GM12878 (cell line): ENCODE measurements around the gene KLRC2. TPM values are rescaled to one million over a fixed set of nuclear protein-coding genes. Genes with fewer than 3 reads are reported as not detected.
A peak's percentile ranks its signal among the peaks of the same experiment; 100 is the strongest.

Experiments
- ATF7 ChIP-seq: fragments of 450-650 bp; IDR thresholded peaks from 2 replicates; pipeline ENCODE4 v1.6.1; 2016; ENCODE audit warnings: low read depth, mild to moderate bottlenecking
- BCL11A ChIP-seq: IDR thresholded peaks from 2 replicates; pipeline ENCODE4 v1.6.1; 2011; ENCODE audit warnings: low read depth, low read length
- CEBPB ChIP-seq, 2 experiments: fragments of 150-350 bp in 1 of 2; IDR thresholded peaks; 2 replicates each; pipeline ENCODE4 v1.6.1; 2012 to 2014; ENCODE audit warnings: low read depth in 2 of 2, low read length in 2 of 2, borderline replicate concordance in 1 of 2, inconsistent platforms in 1 of 2
- DPF2 ChIP-seq: fragments of 450-650 bp; IDR thresholded peaks from 2 replicates; pipeline ENCODE4 v1.6.1; 2017; ENCODE audit warnings: mild to moderate bottlenecking
- EED ChIP-seq: sonication (generic); IDR thresholded peaks from 2 replicates; pipeline ENCODE4 v1.6.1; 2016; ENCODE audit warnings: antibody characterized with exemption, low read depth
- EP300 ChIP-seq, 2 experiments: fragments of 150-350 bp in 1 of 2; IDR thresholded peaks; 2 replicates each; pipeline ENCODE4 v1.6.1; 2011 to 2012; ENCODE audit warnings: low read depth in 2 of 2, low read length in 2 of 2, borderline replicate concordance in 1 of 2, improper control_type of control experiment in 1 of 2, inconsistent platforms in 1 of 2; ENCODE audit not compliant: control insufficient read depth in 1 of 2
- ETV6 ChIP-seq, 2 experiments: fragments of 450-650 bp in 1 of 2; IDR thresholded peaks in 1 of 2; conservative IDR thresholded peaks in 1 of 2; 2 replicates each; pipeline ENCODE4 v1.6.1; 2014; ENCODE audit warnings: antibody characterized with exemption in 1 of 2, borderline replicate concordance in 1 of 2, low read depth in 1 of 2, mild to moderate bottlenecking in 1 of 2, moderate library complexity in 1 of 2
- FOXM1 ChIP-seq: IDR thresholded peaks from 2 replicates; pipeline ENCODE4 v1.6.1; 2012; ENCODE audit warnings: low read depth, mild to moderate bottlenecking, inconsistent platforms, low read length, moderate library complexity
- GABPA ChIP-seq: IDR thresholded peaks from 2 replicates; pipeline ENCODE4 v1.6.1; 2014; ENCODE audit warnings: antibody characterized with exemption, low read depth, mild to moderate bottlenecking, inconsistent platforms
- GATAD2B ChIP-seq: fragments of 450-650 bp; conservative IDR thresholded peaks from 2 replicates; pipeline ENCODE4 v1.6.1; 2017; ENCODE audit warnings: low read depth, mild to moderate bottlenecking, moderate library complexity
- IKZF2 ChIP-seq, 2 experiments: fragments of 450-650 bp; IDR thresholded peaks; 2 replicates each; pipeline ENCODE4 v1.6.1; 2017; ENCODE audit warnings: mild to moderate bottlenecking in 2 of 2, moderate library complexity in 2 of 2
- IRF4 ChIP-seq: IDR thresholded peaks from 2 replicates; pipeline ENCODE4 v1.6.1; 2011; ENCODE audit warnings: low read depth, low read length
- MEF2B ChIP-seq: fragments of 450-650 bp; IDR thresholded peaks from 2 replicates; pipeline ENCODE4 v1.6.1; 2018; ENCODE audit warnings: mild to moderate bottlenecking, moderate library complexity; ENCODE audit not compliant: partially characterized antibody, poor library complexity, severe bottlenecking
- MTA3 ChIP-seq: IDR thresholded peaks from 2 replicates; pipeline ENCODE4 v1.6.1; 2012; ENCODE audit warnings: low read length, inconsistent platforms, borderline replicate concordance
- NBN ChIP-seq: fragments of 450-650 bp; IDR thresholded peaks from 2 replicates; pipeline ENCODE4 v1.6.1; 2016
- NKRF ChIP-seq: fragments of 450-650 bp; conservative IDR thresholded peaks from 2 replicates; pipeline ENCODE4 v1.6.1; 2017; ENCODE audit warnings: mild to moderate bottlenecking, moderate library complexity
- PAX5 ChIP-seq: IDR thresholded peaks from 2 replicates; pipeline ENCODE4 v1.6.1; 2011; ENCODE audit warnings: low read depth, low read length, borderline replicate concordance
- RELB ChIP-seq: fragments of 450-650 bp; IDR thresholded peaks from 2 replicates; pipeline ENCODE4 v1.6.1; 2017; ENCODE audit warnings: low read depth, mild to moderate bottlenecking, moderate library complexity
- SKIL ChIP-seq: fragments of 450-650 bp; IDR thresholded peaks from 2 replicates; pipeline ENCODE4 v1.6.1; 2017; ENCODE audit warnings: mild to moderate bottlenecking, low read depth, inconsistent platforms; ENCODE audit not compliant: poor library complexity, severe bottlenecking
- SPI1 ChIP-seq: IDR thresholded peaks from 2 replicates; pipeline ENCODE4 v1.6.1; 2011; ENCODE audit warnings: low read depth, mild to moderate bottlenecking, low read length, moderate library complexity, borderline replicate concordance; ENCODE audit not compliant: insufficient read depth
- TCF12 ChIP-seq: IDR thresholded peaks from 2 replicates; pipeline ENCODE4 v1.6.1; 2011; ENCODE audit warnings: low read depth, mild to moderate bottlenecking, low read length
- ZNF217 ChIP-seq: fragments of 450-650 bp; IDR thresholded peaks from 2 replicates; pipeline ENCODE4 v1.6.1; 2017; ENCODE audit warnings: antibody characterized with exemption, mild to moderate bottlenecking
- polyA plus RNA-seq, 11 experiments: library from polyadenylated mRNA; depleted of rRNA in 4 of 11; unstranded in 6 of 11; stranded (reverse) in 5 of 11; fragments of >200 nt; fragmentation: Nextera tagmentation in 4 of 11; fragmentation: Illumina TruSeq in 1 of 11; extraction: Ambion mirVana in 4 of 11; extraction: Trizol in 1 of 11; gene quantifications; 1 replicate in 1 of 11; 2 replicates in 10 of 11; pipeline versions ENCODE4 v1.2.1 to v1.2.3, GENCODE V29; 2011 to 2016; ENCODE audit warnings: inconsistent platforms in 2 of 11, missing spikeins in 2 of 11, low read depth in 1 of 11
- total RNA-seq, 4 experiments: library from RNA; depleted of rRNA in 3 of 4; stranded (reverse); fragments of >200 nt in 3 of 4; fragmentation: Illumina TruSeq in 1 of 4; extraction: Trizol in 1 of 4; gene quantifications; 2 replicates each; pipeline versions ENCODE4 v1.2.1 to v1.2.3, GENCODE V29; 2013 to 2021
- TF ChIP-seq, protein P1 (sequence below): IDR thresholded peaks from 2 replicates; pipeline ENCODE4 v1.6.1; 2012; ENCODE audit warnings: low read length, inconsistent platforms

The KLRC2 gene
- total and polyA plus RNA-seq, 10 of the 15 experiments (the other 5 are each of a cell fraction or from before 2014, with no cell fraction given): 0.15 to 0.40 (median 0.20) TPM; not detected in 5

GRCh38 chr12:10395390-10395998 lies 40.3 kb downstream of the KLRC2 start (continued):
- TF ChIP-seq GABPA (0 out of 2 replicates have a peak, but pooled peaks have one; percentile 31), MEF2B (peak; percentile 71), EP300 (IDR thresholded peaks at IDR 0.05; ENCODE audit: borderline replicate concordance in 1 of 2, control insufficient read depth in 1 of 2, low read depth in 2 of 2, low read length in 2 of 2) (peak; percentile 91 to 95), NKRF (no peak), SKIL (peak; percentile 47), ZNF217 (peak; percentile 38; the same call in 1 of the 2 replicates), ETV6 (conservative IDR thresholded peaks at IDR 0.05 in 1 of 2, IDR thresholded peaks at IDR 0.05 in 1 of 2; ENCODE audit: borderline replicate concordance in 1 of 2, low read depth in 1 of 2) (peak in 1 of 2 experiments; percentile 52; a peak in 1 of 4 replicates), TCF12 (0 out of 2 replicates have a peak, but pooled peaks have one; percentile 37), FOXM1 (0 out of 2 replicates have a peak, but pooled peaks have one; percentile 54), SPI1 (peak; percentile 88), MTA3 (no peak), CEBPB (IDR thresholded peaks at IDR 0.05; ENCODE audit: borderline replicate concordance in 1 of 2, low read depth in 2 of 2, low read length in 2 of 2) (no peak), ATF7 (peak; percentile 75), IKZF2 (IDR thresholded peaks at IDR 0.05) (peak; percentile 80 to 84), GATAD2B (0 out of 2 replicates have a peak, but pooled peaks have one; percentile 11), BCL11A (peak; percentile 89), EED (peak; percentile 71), PAX5 (0 out of 2 replicates have a peak, but pooled peaks have one; percentile 36), RELB (peak; percentile 76), DPF2 (peak; percentile 86), NBN (peak; percentile 62), IRF4 (0 out of 2 replicates have a peak, but pooled peaks have one; percentile 22)
- TF ChIP-seq, protein P1, sequence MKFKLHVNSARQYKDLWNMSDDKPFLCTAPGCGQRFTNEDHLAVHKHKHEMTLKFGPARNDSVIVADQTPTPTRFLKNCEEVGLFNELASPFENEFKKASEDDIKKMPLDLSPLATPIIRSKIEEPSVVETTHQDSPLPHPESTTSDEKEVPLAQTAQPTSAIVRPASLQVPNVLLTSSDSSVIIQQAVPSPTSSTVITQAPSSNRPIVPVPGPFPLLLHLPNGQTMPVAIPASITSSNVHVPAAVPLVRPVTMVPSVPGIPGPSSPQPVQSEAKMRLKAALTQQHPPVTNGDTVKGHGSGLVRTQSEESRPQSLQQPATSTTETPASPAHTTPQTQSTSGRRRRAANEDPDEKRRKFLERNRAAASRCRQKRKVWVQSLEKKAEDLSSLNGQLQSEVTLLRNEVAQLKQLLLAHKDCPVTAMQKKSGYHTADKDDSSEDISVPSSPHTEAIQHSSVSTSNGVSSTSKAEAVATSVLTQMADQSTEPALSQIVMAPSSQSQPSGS: peak; percentile 24; the same call in 1 of the 2 replicates
